Measurements from ENCODE around the gene KIF6.

- TF ChIP-seq CTCF (IDR thresholded peaks at IDR 0.05): no peak
- no peak for TF ChIP-seq POLR2A (IDR thresholded peaks at IDR 0.05)
Observed at GRCh38 chr6:39281312-39281980, 443.8 kb downstream of the KIF6 start.
